Tibial nerve (tissue), 4 donors: Measurements from ENCODE around the gene CAPSL. TPM values are rescaled to one million over a fixed set of nuclear protein-coding genes. Genes with fewer than 3 reads are reported as not detected.
"Not testable (repeated sequence)": the region's sequence is repeated elsewhere in the genome, so short reads cannot be mapped to it uniquely, and the experiment has no call there.

ENCODE experiments used
- DNase-seq, 2 donors: peaks; one replicate each; pipeline ENCODE4 v3.0.0-alpha.2; 2019; ENCODE audit warnings: low spot score in 2 of 2
- H3K27ac ChIP-seq, 4 donors: fragments of 200-600 bp; sonication (generic) in 3 of 4; one replicate each; pipeline ENCODE4 v1.5.1; 2017 to 2019; ENCODE audit warnings: mild to moderate bottlenecking in 1 of 4
- H3K27me3 ChIP-seq, 2 donors: fragments of 200-600 bp; sonication (generic) in 1 of 2; one replicate each; pipeline versions ENCODE4 v1.5.1 to v1.6.0; 2017 to 2019
- H3K36me3 ChIP-seq, 3 donors: fragments of 200-600 bp; sonication (generic); one replicate each; pipeline ENCODE4 v1.5.1; 2018 to 2019
- H3K4me1 ChIP-seq, 4 donors: fragments of 200-600 bp; sonication (generic) in 3 of 4; one replicate each; pipeline ENCODE4 v1.5.1; 2017 to 2019
- H3K4me3 ChIP-seq, 4 donors: fragments of 200-600 bp; sonication (generic) in 3 of 4; one replicate each; pipeline ENCODE4 v1.5.1; 2017 to 2019; ENCODE audit warnings: mild to moderate bottlenecking in 1 of 4, moderate library complexity in 1 of 4
- H3K9me3 ChIP-seq, 4 donors: fragments of 200-600 bp; sonication (generic) in 3 of 4; one replicate each; pipeline ENCODE4 v1.5.1; 2017 to 2019
- EP300 ChIP-seq, 2 donors: sonication (generic); formaldehyde crosslinking; IDR thresholded peaks; one replicate each; pipeline ENCODE4 v1.6.1; 2017; ENCODE audit warnings: antibody characterized with exemption in 2 of 2, mild to moderate bottlenecking in 1 of 2
- POLR2A ChIP-seq, 2 donors: fragments of 450-650 bp; IDR thresholded peaks; one replicate each; pipeline ENCODE4 v1.6.1; 2017; ENCODE audit warnings: antibody characterized with exemption in 2 of 2, mild to moderate bottlenecking in 2 of 2, moderate library complexity in 2 of 2
- WGBS, 2 donors: methylation state at CpG; one replicate each; pipeline ENCODE4 v1.1.5; 2018; 5-methylcytosine and 5-hydroxymethylcytosine counted together
- total RNA-seq, 4 donors: library from RNA; depleted of rRNA; stranded (reverse); fragments of >200 nt; gene quantifications; one replicate each; pipeline ENCODE4 v1.1.0, GENCODE V29; 2016
- TF ChIP-seq, protein P1 (sequence below), 5 experiments: fragments of 200-600 bp in 3 of 5; fragments of 450-650 bp in 2 of 5; sonication (generic) in 3 of 5; IDR thresholded peaks; one replicate each; pipeline ENCODE4 v1.5.1; 2016 to 2019; ENCODE audit warnings: antibody characterized with exemption in 5 of 5, mild to moderate bottlenecking in 3 of 5, moderate library complexity in 2 of 5

The CAPSL gene
- total RNA-seq, 4 donors from 2014 or later: not detected

DNA sequence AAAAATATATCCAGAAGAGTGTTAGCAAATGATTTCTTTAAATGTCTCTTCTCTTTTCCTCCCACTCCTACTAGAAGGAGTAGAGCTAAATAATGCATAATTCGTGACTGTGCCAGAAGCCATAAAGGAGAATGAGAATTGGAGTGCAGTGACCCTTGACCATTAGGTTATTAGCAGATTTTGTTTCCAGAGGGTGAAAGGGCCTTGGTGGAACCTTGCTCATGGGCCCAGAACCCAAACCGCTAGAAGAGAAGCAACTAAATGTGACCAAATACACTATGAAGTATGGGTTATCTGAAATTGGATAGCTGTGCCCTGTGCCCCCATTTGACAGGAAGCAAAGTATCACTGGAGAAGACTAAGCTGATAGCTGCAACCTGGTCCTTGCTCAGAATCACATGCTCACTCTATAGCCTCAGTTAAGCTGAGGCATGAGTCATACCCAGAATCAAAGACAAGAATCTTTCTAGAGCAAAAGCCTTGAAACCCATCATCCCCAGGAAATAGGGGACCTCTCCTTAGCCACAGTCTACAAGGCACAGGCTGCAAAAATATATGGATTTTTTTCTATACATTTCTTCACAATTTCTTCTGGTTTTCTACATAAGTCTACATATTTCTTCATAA, 36.3 kb downstream of the CAPSL start:
- Histone ChIP-seq H3K36me3 (no peaks in the 10 kb centered on the region), H3K27ac (no peak overlapping the region)

DNA sequence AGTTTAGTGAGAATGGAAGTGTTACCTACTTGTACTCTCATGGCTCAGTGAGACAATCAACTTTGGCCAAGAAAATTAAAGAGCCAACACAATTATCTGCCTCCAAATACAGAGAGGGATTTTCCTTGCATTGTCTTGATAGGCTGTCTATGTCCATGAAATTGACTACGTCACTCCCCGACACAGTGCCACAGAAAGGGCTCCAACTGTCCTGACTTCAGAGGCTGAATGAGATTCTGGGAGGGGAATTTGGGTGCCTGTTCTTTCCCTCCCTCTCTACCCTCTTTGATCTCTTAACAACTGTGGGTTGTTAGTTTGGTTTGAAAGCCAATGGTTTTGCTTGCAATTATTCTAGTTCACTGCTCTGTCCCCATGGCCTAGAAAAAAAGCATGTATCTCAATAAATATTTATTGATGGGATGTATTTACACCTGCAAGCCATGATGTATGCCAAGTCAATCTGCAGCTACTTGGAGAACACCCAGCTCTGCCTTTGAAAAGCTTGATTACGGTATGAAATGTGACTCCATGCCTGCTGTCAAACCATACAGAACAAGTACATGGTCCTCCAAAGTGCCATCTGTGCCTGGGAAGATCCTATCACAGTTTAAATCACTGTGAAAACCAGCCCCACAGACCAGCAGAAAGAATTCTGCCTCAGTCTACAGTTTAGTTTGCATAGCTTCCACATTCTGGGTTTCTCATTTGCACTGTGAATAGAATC, 37.3 kb downstream of the CAPSL start:
- H3K27ac ChIP-seq: no peak overlapping the region
- no peaks in the 10 kb centered on the region for H3K36me3 ChIP-seq
- TF ChIP-seq, protein P1, sequence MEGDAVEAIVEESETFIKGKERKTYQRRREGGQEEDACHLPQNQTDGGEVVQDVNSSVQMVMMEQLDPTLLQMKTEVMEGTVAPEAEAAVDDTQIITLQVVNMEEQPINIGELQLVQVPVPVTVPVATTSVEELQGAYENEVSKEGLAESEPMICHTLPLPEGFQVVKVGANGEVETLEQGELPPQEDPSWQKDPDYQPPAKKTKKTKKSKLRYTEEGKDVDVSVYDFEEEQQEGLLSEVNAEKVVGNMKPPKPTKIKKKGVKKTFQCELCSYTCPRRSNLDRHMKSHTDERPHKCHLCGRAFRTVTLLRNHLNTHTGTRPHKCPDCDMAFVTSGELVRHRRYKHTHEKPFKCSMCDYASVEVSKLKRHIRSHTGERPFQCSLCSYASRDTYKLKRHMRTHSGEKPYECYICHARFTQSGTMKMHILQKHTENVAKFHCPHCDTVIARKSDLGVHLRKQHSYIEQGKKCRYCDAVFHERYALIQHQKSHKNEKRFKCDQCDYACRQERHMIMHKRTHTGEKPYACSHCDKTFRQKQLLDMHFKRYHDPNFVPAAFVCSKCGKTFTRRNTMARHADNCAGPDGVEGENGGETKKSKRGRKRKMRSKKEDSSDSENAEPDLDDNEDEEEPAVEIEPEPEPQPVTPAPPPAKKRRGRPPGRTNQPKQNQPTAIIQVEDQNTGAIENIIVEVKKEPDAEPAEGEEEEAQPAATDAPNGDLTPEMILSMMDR (IDR thresholded peaks at IDR 0.05): no peak
- TF ChIP-seq EP300 (IDR thresholded peaks at IDR 0.05) (no peak), POLR2A (IDR thresholded peaks at IDR 0.05) (no peak)
- no peak overlapping the region for H3K4me3 ChIP-seq
- H3K4me1 ChIP-seq: no peaks in the 10 kb centered on the region
- no peaks in the 10 kb centered on the region for H3K27me3 ChIP-seq
- WGBS, 2 donors: 77 to 87% methylated on average over 3 of the region's 3 CpGs
- peaks cover 0 to 5% (median 0%) of the 10 kb centered on the region in 4 donors for H3K9me3 ChIP-seq
- DNase-seq: no peak

More for the DNA sequence above, 36.3 kb downstream of the CAPSL start:
- DNase-seq: no peak
- Histone ChIP-seq H3K4me3 (no peak overlapping the region), H3K27me3 (no peaks in the 10 kb centered on the region), H3K9me3 (peaks cover 0 to 5% (median 0%) of the 10 kb centered on the region in 4 donors), H3K4me1 (no peaks in the 10 kb centered on the region)
- TF ChIP-seq, protein P1 (IDR thresholded peaks at IDR 0.05): no peak
- TF ChIP-seq EP300 (IDR thresholded peaks at IDR 0.05) (no peak), POLR2A (IDR thresholded peaks at IDR 0.05) (no peak)
- 33 to 44% methylated on average over 2 of the region's 2 CpGs for WGBS, 2 donors

DNA sequence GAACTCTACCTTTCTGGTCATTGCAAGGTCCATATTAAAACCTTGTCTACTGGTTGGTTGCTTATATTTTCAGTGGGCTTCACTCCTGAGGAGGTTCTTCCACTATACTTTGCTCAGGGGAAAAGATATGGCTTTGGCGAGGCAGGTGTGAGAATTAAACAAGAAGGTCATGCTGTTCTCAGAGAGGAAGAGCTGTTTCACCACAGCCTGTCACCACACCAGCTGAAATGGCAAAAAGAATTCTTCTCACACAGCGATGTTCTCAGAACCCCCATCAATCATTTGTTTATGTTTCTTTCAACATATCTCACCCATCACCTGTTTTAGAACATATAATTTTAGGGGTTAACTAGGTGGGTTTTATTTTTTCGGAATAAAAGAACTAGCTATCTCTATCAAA, 38.6 kb downstream of the CAPSL start:
- TF ChIP-seq, protein P1 (IDR thresholded peaks at IDR 0.05): no peak
- TF ChIP-seq EP300 (IDR thresholded peaks at IDR 0.05) (no peak), POLR2A (IDR thresholded peaks at IDR 0.05) (no peak)
- no peak overlapping the region for H3K27ac ChIP-seq
- H3K27me3 ChIP-seq: no peaks in the 10 kb centered on the region
- H3K4me1 ChIP-seq: no peaks in the 10 kb centered on the region
- H3K9me3 ChIP-seq: peaks cover 0 to 5% (median 0%) of the 10 kb centered on the region in 4 donors
- DNase-seq: no peak
- no peaks in the 10 kb centered on the region for H3K36me3 ChIP-seq
- H3K4me3 ChIP-seq: no peak overlapping the region
- WGBS, 2 donors: 52 to 54% methylated on average over 3 of the region's 3 CpGs

DNA sequence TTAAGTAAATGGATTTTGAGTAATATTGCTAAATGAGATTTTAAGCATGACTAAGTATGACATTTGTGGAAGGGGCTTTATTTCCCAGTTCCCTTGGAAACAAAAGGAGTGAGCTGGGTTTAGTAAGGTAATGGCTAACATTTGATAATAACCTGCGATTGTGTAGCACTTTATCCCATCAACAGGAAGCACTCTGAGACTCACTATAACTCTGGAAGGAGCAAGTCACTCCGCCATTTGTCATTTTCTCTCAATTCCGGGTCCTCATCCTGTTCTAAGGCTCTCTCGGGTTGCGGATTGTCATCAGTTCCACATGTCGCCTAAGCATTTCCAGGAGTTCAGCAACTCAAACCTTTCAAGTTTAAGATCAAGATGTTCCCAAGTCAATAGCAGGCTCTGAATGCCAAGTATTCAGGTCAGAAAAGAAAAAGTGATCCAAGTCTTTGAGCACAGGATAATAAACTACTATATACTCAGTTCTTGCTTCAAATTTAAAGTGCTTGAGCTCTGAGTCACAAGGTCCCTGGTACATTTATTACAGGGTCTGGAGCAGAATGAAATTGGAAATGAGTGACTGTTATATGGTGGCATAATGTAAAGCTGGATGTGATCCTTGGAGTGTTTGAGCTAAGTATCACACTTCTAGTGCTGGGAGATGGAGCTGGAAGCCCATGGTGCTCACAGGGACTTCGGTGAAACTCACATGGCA, 39.3 kb downstream of the CAPSL start:
- Histone ChIP-seq H3K27me3 (no peaks in the 10 kb centered on the region), H3K9me3 (peaks cover 0 to under 1% (median 0%) of the 10 kb centered on the region in 4 donors), H3K27ac (no peak overlapping the region), H3K4me3 (no peak overlapping the region), H3K4me1 (no peaks in the 10 kb centered on the region), H3K36me3 (no peaks in the 10 kb centered on the region)
- DNase-seq: no peak
- 75 to 84% methylated on average over 7 of the region's 7 CpGs for WGBS, 2 donors
- TF ChIP-seq EP300 (IDR thresholded peaks at IDR 0.05) (no peak), POLR2A (IDR thresholded peaks at IDR 0.05) (no peak)
- TF ChIP-seq, protein P1 (IDR thresholded peaks at IDR 0.05): no peak

DNA sequence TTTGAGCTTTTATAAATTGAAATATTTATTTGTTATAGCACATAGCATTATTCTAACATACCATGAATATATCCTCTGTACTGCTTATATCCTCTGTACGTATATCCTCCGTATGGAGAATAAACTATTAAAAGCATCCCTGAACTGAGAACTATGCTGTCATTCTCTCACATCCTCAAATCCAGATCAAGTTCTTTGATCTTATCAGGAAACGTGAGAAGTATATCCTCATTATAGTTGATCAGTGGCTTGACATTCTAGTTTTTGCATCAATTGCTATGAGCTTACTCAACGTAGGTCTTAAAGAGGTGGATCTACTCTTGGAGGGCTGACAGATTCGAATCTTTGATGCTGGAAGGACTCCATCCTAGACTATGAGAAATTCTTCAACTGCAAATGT, 44.3 kb downstream of the CAPSL start:
- H3K4me1 ChIP-seq: no peaks in the 10 kb centered on the region
- no peak overlapping the region for H3K4me3 ChIP-seq
- TF ChIP-seq, protein P1 (IDR thresholded peaks at IDR 0.05): no peak
- TF ChIP-seq EP300 (IDR thresholded peaks at IDR 0.05) (no peak), POLR2A (IDR thresholded peaks at IDR 0.05) (no peak)
- no peaks in the 10 kb centered on the region for H3K36me3 ChIP-seq
- H3K27me3 ChIP-seq: no peaks in the 10 kb centered on the region
- H3K27ac ChIP-seq: no peak overlapping the region
- WGBS, 2 donors: 81 to 83% methylated on average over 5 of the region's 5 CpGs
- H3K9me3 ChIP-seq: no peaks in the 10 kb centered on the region
- no peak for DNase-seq

DNA sequence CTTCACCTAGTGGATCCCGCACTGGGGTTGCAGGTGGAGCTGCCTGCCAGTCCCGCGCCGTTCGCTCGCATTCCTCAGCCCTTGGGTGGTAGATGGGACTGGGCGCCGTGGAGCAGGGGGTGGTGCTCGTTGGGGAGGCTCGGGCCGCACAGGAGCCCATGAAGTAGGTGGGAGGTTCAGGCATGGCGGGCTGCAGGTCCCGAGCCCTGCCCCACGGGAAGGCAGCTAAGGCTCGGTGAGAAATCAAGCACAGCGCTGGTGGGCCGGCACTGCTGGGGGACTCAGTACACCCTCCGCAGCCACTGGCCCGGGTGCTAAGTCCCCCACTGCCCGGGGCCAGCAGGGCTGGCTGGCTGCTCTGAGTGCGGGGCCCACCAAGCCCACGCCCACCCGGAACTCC, 45.6 kb downstream of the CAPSL start:
- H3K36me3 ChIP-seq, H3K27me3 ChIP-seq, H3K4me1 ChIP-seq, H3K9me3 ChIP-seq, H3K27ac ChIP-seq, DNase-seq, H3K4me3 ChIP-seq: not testable (repeated sequence)
- 98 to 99% methylated on average over 15 to 19 of the region's 23 CpGs for WGBS, 2 donors
